Lower lobe of right lung (tissue), 2 donors: ENCODE results near the gene ZNF462. TPM values are rescaled to one million over a fixed set of nuclear protein-coding genes. Genes with fewer than 3 reads are reported as not detected.

Experiments
- ATAC-seq, 2 donors: fragments of 200-7000 bp; cut with Tn5 transposase; one replicate each; pipeline ENCODE4 v1.9.1; 2020 to 2022; ENCODE audit warnings: mild to moderate bottlenecking in 2 of 2, moderate library complexity in 2 of 2
- DNase-seq: peaks from one replicate; pipeline ENCODE4 v3.0.0-alpha.2; 2020
- H3K27ac ChIP-seq: fragments of 200-600 bp; one replicate; pipeline ENCODE4 v1.8.0; 2022
- H3K27me3 ChIP-seq: fragments of 200-600 bp; one replicate; pipeline ENCODE4 v1.8.0; 2022; ENCODE audit warnings: low read depth
- H3K36me3 ChIP-seq: fragments of 200-600 bp; one replicate; pipeline ENCODE4 v1.8.0; 2022; ENCODE audit warnings: mild to moderate bottlenecking
- H3K4me1 ChIP-seq: fragments of 200-600 bp; one replicate; pipeline ENCODE4 v1.8.0; 2022
- H3K4me3 ChIP-seq: fragments of 200-600 bp; one replicate; pipeline ENCODE4 v1.8.0; 2022; ENCODE audit warnings: mild to moderate bottlenecking
- H3K9me3 ChIP-seq: fragments of 200-600 bp; one replicate; pipeline ENCODE4 v1.8.0; 2022
- intact Hi-C: fragments of 100-400 bp; cut with DNase I; formaldehyde crosslinking; loops from one replicate; pipeline ENCODE4 v1.11.0; 2022
- total RNA-seq: library from RNA; stranded (reverse); fragmentation: NEBNext Ultra II Directional; extraction: Animal tissue kit (Norgen Biotek cat#: 25700); gene quantifications from one replicate; pipeline ENCODE4 v1.2.1, GENCODE V29; 2021
- TF ChIP-seq, protein P1 (sequence below): fragments of 200-600 bp; IDR thresholded peaks from one replicate; pipeline ENCODE4 v1.8.0; 2022; ENCODE audit warnings: antibody characterized with exemption, mild to moderate bottlenecking
- donor health status: DM: no; HTN: yes; CAD: no; lungs with severe emphysema.

ZNF462 gene
- total RNA-seq, 1 donor from 2014 or later = 24.4 TPM

DNA sequence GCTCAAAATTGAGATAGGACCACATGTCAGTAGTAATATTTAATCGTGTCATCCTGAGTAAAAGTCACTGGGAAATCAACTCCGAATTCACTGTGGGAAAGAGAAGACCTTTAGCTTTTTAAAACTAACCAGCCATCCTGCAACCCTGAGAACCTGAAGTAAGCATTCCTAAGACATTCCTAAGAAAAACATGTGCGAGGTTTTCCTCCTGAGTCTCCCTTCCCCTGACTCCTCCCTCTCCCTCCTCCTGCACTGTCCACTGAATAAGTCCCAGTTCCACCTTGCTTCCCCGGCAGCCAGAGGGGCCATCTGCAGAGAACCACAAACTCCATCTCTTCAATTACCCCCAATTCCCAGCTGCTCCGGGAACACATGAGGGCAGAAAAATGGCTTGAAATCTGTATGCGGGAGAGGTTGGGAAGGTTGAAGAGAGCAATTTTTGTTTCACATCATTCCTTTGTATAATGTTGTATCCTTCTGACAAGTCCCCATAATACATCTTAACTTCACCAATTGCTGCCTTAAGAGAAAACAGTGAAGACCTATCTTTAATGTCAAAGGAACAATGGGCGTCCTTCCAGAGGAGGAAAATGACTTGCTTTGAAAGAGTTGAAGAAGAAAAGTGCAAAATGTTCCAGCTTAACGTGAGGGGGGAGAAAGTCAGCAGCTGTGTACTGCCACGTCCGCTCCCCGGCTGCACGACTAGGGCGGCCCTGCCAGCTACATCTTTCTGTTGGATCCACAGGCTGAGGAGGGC, 186.3 kb downstream of the ZNF462 start:
- Histone ChIP-seq H3K4me1 (no peaks in the 10 kb centered on the region), H3K27ac (no peak overlapping the region), H3K36me3 (no peaks in the 10 kb centered on the region), H3K9me3 (no peaks in the 10 kb centered on the region), H3K4me3 (no peak overlapping the region), H3K27me3 (no peaks in the 10 kb centered on the region)
- intact Hi-C loops = no loop called here
- TF ChIP-seq, protein P1, sequence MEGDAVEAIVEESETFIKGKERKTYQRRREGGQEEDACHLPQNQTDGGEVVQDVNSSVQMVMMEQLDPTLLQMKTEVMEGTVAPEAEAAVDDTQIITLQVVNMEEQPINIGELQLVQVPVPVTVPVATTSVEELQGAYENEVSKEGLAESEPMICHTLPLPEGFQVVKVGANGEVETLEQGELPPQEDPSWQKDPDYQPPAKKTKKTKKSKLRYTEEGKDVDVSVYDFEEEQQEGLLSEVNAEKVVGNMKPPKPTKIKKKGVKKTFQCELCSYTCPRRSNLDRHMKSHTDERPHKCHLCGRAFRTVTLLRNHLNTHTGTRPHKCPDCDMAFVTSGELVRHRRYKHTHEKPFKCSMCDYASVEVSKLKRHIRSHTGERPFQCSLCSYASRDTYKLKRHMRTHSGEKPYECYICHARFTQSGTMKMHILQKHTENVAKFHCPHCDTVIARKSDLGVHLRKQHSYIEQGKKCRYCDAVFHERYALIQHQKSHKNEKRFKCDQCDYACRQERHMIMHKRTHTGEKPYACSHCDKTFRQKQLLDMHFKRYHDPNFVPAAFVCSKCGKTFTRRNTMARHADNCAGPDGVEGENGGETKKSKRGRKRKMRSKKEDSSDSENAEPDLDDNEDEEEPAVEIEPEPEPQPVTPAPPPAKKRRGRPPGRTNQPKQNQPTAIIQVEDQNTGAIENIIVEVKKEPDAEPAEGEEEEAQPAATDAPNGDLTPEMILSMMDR = no peak
- DNase-seq (no peak), ATAC-seq (no peak)

DNA sequence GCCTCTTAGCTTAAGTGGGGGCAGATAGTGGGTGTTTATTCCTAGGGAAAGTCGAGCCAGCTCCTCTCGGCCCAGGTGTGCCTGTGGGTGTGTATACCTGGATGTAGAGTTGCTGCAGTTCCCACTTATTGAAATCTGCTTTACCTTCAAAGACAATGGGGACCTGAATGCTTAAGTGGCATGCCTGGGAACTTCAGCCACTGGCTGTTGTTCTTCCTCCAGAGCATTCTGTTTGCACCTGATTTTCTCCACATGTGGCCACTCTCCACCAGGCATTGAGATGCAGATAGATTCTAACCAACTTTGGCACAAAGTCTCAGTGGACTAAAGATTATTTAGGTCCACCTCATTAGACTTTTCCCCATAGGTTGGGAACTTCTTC, 186.8 kb downstream of the ZNF462 start:
- TF ChIP-seq, protein P1 = no peak
- no peak for ATAC-seq
- H3K27me3 ChIP-seq = no peaks in the 10 kb centered on the region
- no peaks in the 10 kb centered on the region for H3K4me1 ChIP-seq
- no peak overlapping the region for H3K27ac ChIP-seq
- H3K4me3 ChIP-seq = no peak overlapping the region
- DNase-seq = no peak
- H3K9me3 ChIP-seq = no peaks in the 10 kb centered on the region
- no peaks in the 10 kb centered on the region for H3K36me3 ChIP-seq
- intact Hi-C loops = no loop called here

DNA sequence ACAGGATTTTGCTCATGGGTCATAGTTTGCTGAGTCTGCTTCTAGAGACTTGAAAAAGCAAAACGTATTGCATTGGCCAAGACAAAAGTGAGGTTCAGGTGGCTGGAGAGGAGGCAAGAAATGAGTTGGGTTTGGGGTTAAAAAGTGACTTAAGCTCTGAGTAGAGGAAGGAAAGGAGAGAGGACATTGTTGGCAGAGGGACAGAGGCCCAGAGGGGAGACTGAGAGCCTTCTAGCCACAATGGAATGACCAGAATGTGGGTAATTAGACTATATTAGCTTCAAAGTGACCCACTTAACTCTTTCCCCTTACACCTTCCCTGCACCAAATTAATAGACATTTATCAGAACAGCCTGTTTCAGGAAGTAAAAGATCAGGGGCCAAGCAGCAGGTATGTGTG, 188.4 kb downstream of the ZNF462 start:
- ATAC-seq (no peak), DNase-seq (no peak)
- Histone ChIP-seq H3K36me3 (no peaks in the 10 kb centered on the region), H3K4me1 (no peaks in the 10 kb centered on the region), H3K27me3 (no peaks in the 10 kb centered on the region), H3K9me3 (no peaks in the 10 kb centered on the region), H3K27ac (no peak overlapping the region), H3K4me3 (no peak overlapping the region)
- intact Hi-C loops = no loop called here
- TF ChIP-seq, protein P1 = no peak

DNA sequence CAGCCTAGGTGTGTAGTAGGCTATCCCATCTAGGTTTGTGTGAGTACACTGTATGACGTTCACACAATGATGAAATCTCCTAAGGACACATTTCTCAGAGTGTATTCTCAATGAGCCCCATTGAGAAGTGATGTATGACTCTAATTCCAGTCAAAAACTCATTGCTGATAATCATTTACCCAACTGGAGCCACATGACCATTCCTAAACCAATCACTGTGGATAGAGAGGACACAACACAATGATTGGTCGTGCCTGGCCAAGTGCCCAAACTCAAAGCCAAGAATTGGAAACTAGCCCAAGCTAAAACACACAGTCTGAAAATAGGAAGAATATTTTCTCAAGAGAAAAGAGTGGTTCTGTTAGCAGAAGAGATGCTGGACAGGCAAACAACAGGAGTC, 191.2 kb downstream of the ZNF462 start:
- intact Hi-C loops = no loop called here
- ATAC-seq (peak in 1 of 2 donors; percentile 27), DNase-seq (no peak)
- Histone ChIP-seq H3K4me3 (no peak overlapping the region), H3K9me3 (no peaks in the 10 kb centered on the region), H3K27me3 (no peaks in the 10 kb centered on the region), H3K4me1 (no peaks in the 10 kb centered on the region), H3K27ac (no peak overlapping the region), H3K36me3 (no peaks in the 10 kb centered on the region)
- TF ChIP-seq, protein P1 = no peak

DNA sequence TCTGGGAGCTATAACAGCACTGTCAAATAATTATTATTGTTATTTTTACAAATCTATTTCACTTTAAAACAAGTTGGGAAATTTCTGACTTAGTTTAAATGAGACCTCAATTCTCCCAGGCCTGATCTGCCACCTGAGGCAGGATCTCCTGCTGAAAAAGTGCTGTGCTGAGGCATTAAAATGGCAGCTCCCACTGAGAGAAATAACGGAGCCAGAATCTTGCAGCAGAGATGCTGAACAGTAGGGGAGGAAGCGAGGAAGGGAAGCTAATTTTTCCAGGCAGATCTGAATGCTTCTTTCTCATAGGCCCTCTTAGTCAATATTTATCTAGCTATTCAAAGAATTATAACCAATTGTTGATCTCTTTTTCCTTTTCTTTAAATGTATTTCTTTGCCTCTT, 196.3 kb downstream of the ZNF462 start:
- DNase-seq (no peak), ATAC-seq (no peak)
- H3K4me3 ChIP-seq = no peak overlapping the region
- intact Hi-C loops = no loop called here
- no peak overlapping the region for H3K27ac ChIP-seq
- H3K4me1 ChIP-seq = no peaks in the 10 kb centered on the region
- no peaks in the 10 kb centered on the region for H3K27me3 ChIP-seq
- TF ChIP-seq, protein P1 = no peak
- no peaks in the 10 kb centered on the region for H3K9me3 ChIP-seq
- H3K36me3 ChIP-seq = no peaks in the 10 kb centered on the region
